Measurements from ENCODE around the gene SLC12A4. TPM values are rescaled to one million over a fixed set of nuclear protein-coding genes. Genes with fewer than 3 reads are reported as not detected.

Gene SLC12A4
- total and polyA plus RNA-seq, 2 of the 13 experiments (the other 11 are each of a cell fraction or from before 2014, with no cell fraction given): 65.1 to 84.3 TPM

GRCh38 chr16:67943256-67943618 is 25.2 kb downstream of the SLC12A4 start (continued):
- TF ChIP-seq SP5 (CRISPR knock-in tag; IDR thresholded peaks at IDR 0.05; ENCODE audit: borderline replicate concordance, low read depth): peak; percentile 24; the same call in 1 of the 2 replicates
- TF ChIP-seq TFAP4 (IDR thresholded peaks at IDR 0.05; ENCODE audit: borderline replicate concordance, low read depth): peak; percentile 74; the same call in 1 of the 2 replicates
- TF ChIP-seq, protein P1, sequence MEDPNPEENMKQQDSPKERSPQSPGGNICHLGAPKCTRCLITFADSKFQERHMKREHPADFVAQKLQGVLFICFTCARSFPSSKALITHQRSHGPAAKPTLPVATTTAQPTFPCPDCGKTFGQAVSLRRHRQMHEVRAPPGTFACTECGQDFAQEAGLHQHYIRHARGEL (CRISPR knock-in tag; IDR thresholded peaks at IDR 0.05): peak; percentile 82; the same call in 1 of the 2 replicates
- TF ChIP-seq ZFP37 (CRISPR knock-in tag; IDR thresholded peaks at IDR 0.05; ENCODE audit: borderline replicate concordance): no peak
- TF ChIP-seq SIN3A (IDR thresholded peaks at IDR 0.05; ENCODE audit: borderline replicate concordance, low read depth, low read length): peak; percentile 83; the same call in 1 of the 2 replicates
- TF ChIP-seq CENPBD1 (CRISPR knock-in tag; IDR thresholded peaks at IDR 0.05; ENCODE audit: borderline replicate concordance, low read depth): no peak
- TF ChIP-seq TBX2 (CRISPR knock-in tag; IDR thresholded peaks at IDR 0.05; ENCODE audit: borderline replicate concordance): peak; percentile 88
- TF ChIP-seq, protein P2, sequence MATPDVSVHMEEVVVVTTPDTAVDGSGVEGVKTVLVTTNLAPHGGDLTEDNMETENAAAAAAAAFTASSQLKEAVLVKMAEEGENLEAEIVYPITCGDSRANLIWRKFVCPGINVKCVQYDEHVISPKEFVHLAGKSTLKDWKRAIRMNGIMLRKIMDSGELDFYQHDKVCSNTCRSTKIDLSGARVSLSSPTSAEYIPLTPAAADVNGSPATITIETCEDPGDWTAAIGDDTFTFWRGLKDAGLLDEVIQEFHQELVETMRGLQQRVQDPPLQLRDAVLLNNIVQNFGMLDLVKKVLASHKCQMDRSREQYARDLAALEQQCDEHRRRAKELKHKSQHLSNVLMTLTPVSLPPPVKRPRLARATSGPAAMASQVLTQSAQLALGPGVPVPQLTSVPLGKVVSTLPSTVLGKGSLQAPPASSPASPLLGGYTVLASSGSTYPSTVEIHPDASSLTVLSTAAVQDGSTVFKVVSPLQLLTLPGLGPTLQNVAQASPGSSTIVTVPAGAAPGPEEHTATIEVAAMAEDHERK (CRISPR knock-in tag; IDR thresholded peaks at IDR 0.05; ENCODE audit: low read depth): no peak
- TF ChIP-seq, protein P3, sequence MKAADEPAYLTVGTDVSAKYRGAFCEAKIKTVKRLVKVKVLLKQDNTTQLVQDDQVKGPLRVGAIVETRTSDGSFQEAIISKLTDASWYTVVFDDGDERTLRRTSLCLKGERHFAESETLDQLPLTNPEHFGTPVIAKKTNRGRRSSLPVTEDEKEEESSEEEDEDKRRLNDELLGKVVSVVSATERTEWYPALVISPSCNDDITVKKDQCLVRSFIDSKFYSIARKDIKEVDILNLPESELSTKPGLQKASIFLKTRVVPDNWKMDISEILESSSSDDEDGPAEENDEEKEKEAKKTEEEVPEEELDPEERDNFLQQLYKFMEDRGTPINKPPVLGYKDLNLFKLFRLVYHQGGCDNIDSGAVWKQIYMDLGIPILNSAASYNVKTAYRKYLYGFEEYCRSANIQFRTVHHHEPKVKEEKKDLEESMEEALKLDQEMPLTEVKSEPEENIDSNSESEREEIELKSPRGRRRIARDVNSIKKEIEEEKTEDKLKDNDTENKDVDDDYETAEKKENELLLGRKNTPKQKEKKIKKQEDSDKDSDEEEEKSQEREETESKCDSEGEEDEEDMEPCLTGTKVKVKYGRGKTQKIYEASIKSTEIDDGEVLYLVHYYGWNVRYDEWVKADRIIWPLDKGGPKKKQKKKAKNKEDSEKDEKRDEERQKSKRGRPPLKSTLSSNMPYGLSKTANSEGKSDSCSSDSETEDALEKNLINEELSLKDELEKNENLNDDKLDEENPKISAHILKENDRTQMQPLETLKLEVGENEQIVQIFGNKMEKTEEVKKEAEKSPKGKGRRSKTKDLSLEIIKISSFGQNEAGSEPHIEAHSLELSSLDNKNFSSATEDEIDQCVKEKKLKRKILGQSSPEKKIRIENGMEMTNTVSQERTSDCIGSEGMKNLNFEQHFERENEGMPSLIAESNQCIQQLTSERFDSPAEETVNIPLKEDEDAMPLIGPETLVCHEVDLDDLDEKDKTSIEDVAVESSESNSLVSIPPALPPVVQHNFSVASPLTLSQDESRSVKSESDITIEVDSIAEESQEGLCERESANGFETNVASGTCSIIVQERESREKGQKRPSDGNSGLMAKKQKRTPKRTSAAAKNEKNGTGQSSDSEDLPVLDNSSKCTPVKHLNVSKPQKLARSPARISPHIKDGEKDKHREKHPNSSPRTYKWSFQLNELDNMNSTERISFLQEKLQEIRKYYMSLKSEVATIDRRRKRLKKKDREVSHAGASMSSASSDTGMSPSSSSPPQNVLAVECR (CRISPR knock-in tag; IDR thresholded peaks at IDR 0.05; ENCODE audit: borderline replicate concordance): peak; percentile 70
- peak; percentile 76 for TF ChIP-seq NCOA2 (CRISPR knock-in tag; IDR thresholded peaks at IDR 0.05)
- peak; percentile 18; the same call in 1 of the 2 replicates for TF ChIP-seq ZNF841 (CRISPR knock-in tag; IDR thresholded peaks at IDR 0.05; ENCODE audit: borderline replicate concordance)
- 0 out of 2 replicates have a peak, but pooled peaks have one; percentile 63 for TF ChIP-seq MYPOP (CRISPR knock-in tag; IDR thresholded peaks at IDR 0.05)
- TF ChIP-seq HES4 (CRISPR knock-in tag; IDR thresholded peaks at IDR 0.05; ENCODE audit: borderline replicate concordance): no peak
- TF ChIP-seq, protein P4, sequence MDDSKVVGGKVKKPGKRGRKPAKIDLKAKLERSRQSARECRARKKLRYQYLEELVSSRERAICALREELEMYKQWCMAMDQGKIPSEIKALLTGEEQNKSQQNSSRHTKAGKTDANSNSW (CRISPR knock-in tag; IDR thresholded peaks at IDR 0.05; ENCODE audit: borderline replicate concordance): no peak
- no peak for TF ChIP-seq ZNF234 (CRISPR knock-in tag; conservative IDR thresholded peaks at IDR 0.05)
- no peak for TF ChIP-seq SUZ12 (IDR thresholded peaks at IDR 0.05; ENCODE audit: low read depth, low read length)
- peak; percentile 67 for TF ChIP-seq FOXA3 (CRISPR knock-in tag; IDR thresholded peaks at IDR 0.05)
- TF ChIP-seq RFX1 (IDR thresholded peaks at IDR 0.05): no peak
- TF ChIP-seq SCMH1 (CRISPR knock-in tag; IDR thresholded peaks at IDR 0.05; ENCODE audit: borderline replicate concordance): no peak
- TF ChIP-seq TCF12 (IDR thresholded peaks at IDR 0.05): no peak
- peak; percentile 90 for TF ChIP-seq TCF12 (CRISPR knock-in tag; IDR thresholded peaks at IDR 0.05)
- no peak for TF ChIP-seq AKAP8 (CRISPR knock-in tag; IDR thresholded peaks at IDR 0.05)
